NCI-H774 (cell line): Measurements from ENCODE around the gene TLN1.

Experiments used
- DNase-seq: peaks from one replicate; lab custom pipeline; 2025; lab: John Stamatoyannopoulos, UW

The TLN1 gene

GRCh38 chr9:35684921-35685320 is 47.1 kb downstream of the TLN1 start:
- DNase-seq: no peak

- DNase-seq: no peak
These were observed 48.7 kb downstream of the TLN1 start for GRCh38 chr9:35683323-35683722.

- no peak for DNase-seq
These were observed 49.3 kb downstream of the TLN1 start for GRCh38 chr9:35682520-35683315.

GRCh38 chr9:35682051-35682450 is 49.9 kb downstream of the TLN1 start:
- DNase-seq: no peak

GRCh38 chr9:35681341-35682002 is 50.5 kb downstream of the TLN1 start:
- DNase-seq: no peak

GRCh38 chr9:35680331-35681105 is 51.5 kb downstream of the TLN1 start:
- no peak for DNase-seq

GRCh38 chr9:35679766-35680330 is 52.1 kb downstream of the TLN1 start:
- no peak for DNase-seq

- DNase-seq: no peak
These were observed 52.9 kb downstream of the TLN1 start for GRCh38 chr9:35679091-35679490.

- no peak for DNase-seq
These were observed 56.1 kb downstream of the TLN1 start for GRCh38 chr9:35675732-35676392.

GRCh38 chr9:35675204-35675603 is 56.8 kb downstream of the TLN1 start:
- DNase-seq: no peak

GRCh38 chr9:35674025-35674361 is 58.0 kb downstream of the TLN1 start:
- no peak for DNase-seq

GRCh38 chr9:35673132-35674024 is 58.6 kb downstream of the TLN1 start, which contains the start of gene CA9:
Gene CA9 (plus strand): TSS chr9:35673928. CDS start chr9:35673960, 32 bp downstream.
- no peak for DNase-seq

GRCh38 chr9:35669331-35670145 is 62.5 kb downstream of the TLN1 start:
- DNase-seq: no peak

GRCh38 chr9:35667939-35668338 is 64.1 kb downstream of the TLN1 start:
- DNase-seq: no peak

GRCh38 chr9:35666549-35666948 is 65.4 kb downstream of the TLN1 start:
- DNase-seq: no peak

- no peak for DNase-seq
These were observed 66.0 kb downstream of the TLN1 start for GRCh38 chr9:35666045-35666444.

GRCh38 chr9:35665471-35665818 is 66.5 kb downstream of the TLN1 start:
- DNase-seq: no peak

- DNase-seq: peak; percentile 80
These were observed 67.2 kb downstream of the TLN1 start, which contains the start of gene ARHGEF39 for GRCh38 chr9:35664531-35665470. Gene ARHGEF39 (minus strand): TSS chr9:35665195. CDS start chr9:35665169, 26 bp downstream.

GRCh38 chr9:35662437-35662836 is 69.6 kb downstream of the TLN1 start:
- no peak for DNase-seq
